DMS153 treated with DMSO at 0.1 percent for 48 hours (cell line): ENCODE results near the gene ALOX12B.

ENCODE experiments used
- DNase-seq: peaks from one replicate; lab custom pipeline; 2025; ENCODE audit not compliant: unreplicated experiment; lab: John Stamatoyannopoulos, UW

ALOX12B gene

GRCh38 chr17:8087075-8087951 lies at the start of gene ALOX12B:
Gene ALOX12B (minus strand): TSS chr17:8087716. CDS start chr17:8087442, 274 bp downstream.
- no peak for DNase-seq

GRCh38 chr17:8133941-8134340 lies 46.4 kb upstream of the ALOX12B start:
- no peak for DNase-seq

- DNase-seq, result no peak
Measured at GRCh38 chr17:8133399-8133798, 45.9 kb upstream of the ALOX12B start.

- DNase-seq, result no peak
Measured at GRCh38 chr17:8131844-8132441, 44.4 kb upstream of the ALOX12B start.

GRCh38 chr17:8128125-8128784 lies 40.7 kb upstream of the ALOX12B start:
- DNase-seq, result no peak

- no peak for DNase-seq
Measured at GRCh38 chr17:8126491-8127066, 39.1 kb upstream of the ALOX12B start.

GRCh38 chr17:8125947-8126490 lies 38.5 kb upstream of the ALOX12B start:
- DNase-seq, result no peak

GRCh38 chr17:8125154-8125946 lies 37.8 kb upstream of the ALOX12B start:
- DNase-seq, result no peak

GRCh38 chr17:8124350-8125153 lies 37.0 kb upstream of the ALOX12B start:
- no peak for DNase-seq

GRCh38 chr17:8123695-8124349 lies 36.3 kb upstream of the ALOX12B start, which contains the start of gene HES7:
Gene HES7 (minus strand): TSS chr17:8124106. CDS start chr17:8124084, 22 bp downstream.
- DNase-seq, result no peak

- no peak for DNase-seq
Measured at GRCh38 chr17:8122924-8123694, 35.6 kb upstream of the ALOX12B start.

- no peak for DNase-seq
Measured at GRCh38 chr17:8122422-8122923, 35.0 kb upstream of the ALOX12B start.

GRCh38 chr17:8121681-8122421 lies 34.3 kb upstream of the ALOX12B start:
- DNase-seq, result no peak

- no peak for DNase-seq
Measured at GRCh38 chr17:8121407-8121680, 33.8 kb upstream of the ALOX12B start.

GRCh38 chr17:8120520-8121406 lies 33.2 kb upstream of the ALOX12B start:
- DNase-seq, result peak; percentile 10
